ENCODE measurements around the gene ZKSCAN1.

The ZKSCAN1 gene

GRCh38 chr7:100016215-100016901, 962 bp downstream of the ZKSCAN1 start:
- peak overlapping the region; percentile 93 for H3K27ac ChIP-seq (ENCODE audit: low read depth, low read length)
- peaks cover 0 to 5% (median 0%) of the 10 kb centered on the region in 5 donors for H3K36me3 ChIP-seq (ENCODE audit: control insufficient read depth in 5 of 5, insufficient read depth in 5 of 5, low read length in 5 of 5)
- peak overlapping the region; percentile 93 to 100 (median 99) for H3K9ac ChIP-seq (ENCODE audit: low read length in 5 of 5)
- no peaks in the 10 kb centered on the region for H3K9me3 ChIP-seq (ENCODE audit: control insufficient read depth in 5 of 5, low read length in 5 of 5)
- peaks cover 0 to 26% (median 25%) of the 10 kb centered on the region in 5 donors for H3K4me1 ChIP-seq (ENCODE audit: control insufficient read depth in 5 of 5, insufficient read depth in 5 of 5, low read length in 5 of 5)
- H3K4me3 ChIP-seq (ENCODE audit: low read depth in 1 of 5, low read length in 5 of 5), result peak overlapping the region; percentile 85 to 98 (median 91)
- no peaks in the 10 kb centered on the region for H3K27me3 ChIP-seq (ENCODE audit: control insufficient read depth in 5 of 5, insufficient read depth in 4 of 5, low read length in 5 of 5)

GRCh38 chr7:100017300-100017699, 1.9 kb downstream of the ZKSCAN1 start:
- H3K9me3 ChIP-seq (ENCODE audit: control insufficient read depth in 5 of 5, low read length in 5 of 5), result no peaks in the 10 kb centered on the region
- no peak overlapping the region for H3K4me3 ChIP-seq (ENCODE audit: low read depth in 1 of 5, low read length in 5 of 5)
- peak overlapping the region in 3 of 5 donors; percentile 8 to 100 (median 100) for H3K9ac ChIP-seq (ENCODE audit: low read length in 5 of 5)
- no peaks in the 10 kb centered on the region for H3K27me3 ChIP-seq (ENCODE audit: control insufficient read depth in 5 of 5, insufficient read depth in 4 of 5, low read length in 5 of 5)
- peaks cover 0 to 7% (median 0%) of the 10 kb centered on the region in 5 donors for H3K36me3 ChIP-seq (ENCODE audit: control insufficient read depth in 5 of 5, insufficient read depth in 5 of 5, low read length in 5 of 5)
- peaks cover 0 to 29% (median 26%) of the 10 kb centered on the region in 5 donors for H3K4me1 ChIP-seq (ENCODE audit: control insufficient read depth in 5 of 5, insufficient read depth in 5 of 5, low read length in 5 of 5)
- peak overlapping the region; percentile 93 for H3K27ac ChIP-seq (ENCODE audit: low read depth, low read length)

GRCh38 chr7:100017875-100018274, 2.5 kb downstream of the ZKSCAN1 start:
- H3K27me3 ChIP-seq (ENCODE audit: control insufficient read depth in 5 of 5, insufficient read depth in 4 of 5, low read length in 5 of 5), result no peaks in the 10 kb centered on the region
- H3K27ac ChIP-seq (ENCODE audit: low read depth, low read length), result no peak overlapping the region
- peaks cover 0 to 29% (median 26%) of the 10 kb centered on the region in 5 donors for H3K4me1 ChIP-seq (ENCODE audit: control insufficient read depth in 5 of 5, insufficient read depth in 5 of 5, low read length in 5 of 5)
- H3K9me3 ChIP-seq (ENCODE audit: control insufficient read depth in 5 of 5, low read length in 5 of 5), result no peaks in the 10 kb centered on the region
- peaks cover 0 to 12% (median 5%) of the 10 kb centered on the region in 5 donors for H3K36me3 ChIP-seq (ENCODE audit: control insufficient read depth in 5 of 5, insufficient read depth in 5 of 5, low read length in 5 of 5)
- no peak overlapping the region for H3K4me3 ChIP-seq (ENCODE audit: low read depth in 1 of 5, low read length in 5 of 5)
- H3K9ac ChIP-seq (ENCODE audit: low read length in 5 of 5), result peak overlapping the region in 1 of 5 donors; percentile 8

- no peak overlapping the region for H3K27ac ChIP-seq (ENCODE audit: low read depth, low read length)
- peaks cover 0 to 29% (median 26%) of the 10 kb centered on the region in 5 donors for H3K4me1 ChIP-seq (ENCODE audit: control insufficient read depth in 5 of 5, insufficient read depth in 5 of 5, low read length in 5 of 5)
- no peaks in the 10 kb centered on the region for H3K9me3 ChIP-seq (ENCODE audit: control insufficient read depth in 5 of 5, low read length in 5 of 5)
- peaks cover 0 to 31% (median 25%) of the 10 kb centered on the region in 5 donors for H3K36me3 ChIP-seq (ENCODE audit: control insufficient read depth in 5 of 5, insufficient read depth in 5 of 5, low read length in 5 of 5)
- H3K4me3 ChIP-seq (ENCODE audit: low read depth in 1 of 5, low read length in 5 of 5), result no peak overlapping the region
- H3K27me3 ChIP-seq (ENCODE audit: control insufficient read depth in 5 of 5, insufficient read depth in 4 of 5, low read length in 5 of 5), result no peaks in the 10 kb centered on the region
- H3K9ac ChIP-seq (ENCODE audit: low read length in 5 of 5), result peak overlapping the region in 1 of 5 donors; percentile 23
These were observed 4.5 kb downstream of the ZKSCAN1 start for GRCh38 chr7:100019908-100020307.

GRCh38 chr7:100021297-100021696, 5.9 kb downstream of the ZKSCAN1 start:
- Histone ChIP-seq H3K27ac (ENCODE audit: low read depth, low read length) (peak overlapping the region; percentile 50), H3K9me3 (ENCODE audit: control insufficient read depth in 5 of 5, low read length in 5 of 5) (no peaks in the 10 kb centered on the region), H3K4me1 (ENCODE audit: control insufficient read depth in 5 of 5, insufficient read depth in 5 of 5, low read length in 5 of 5) (peaks cover 0 to 21% (median 19%) of the 10 kb centered on the region in 5 donors), H3K9ac (ENCODE audit: low read length in 5 of 5) (peak overlapping the region in 1 of 5 donors; percentile 46), H3K36me3 (ENCODE audit: control insufficient read depth in 5 of 5, insufficient read depth in 5 of 5, low read length in 5 of 5) (peaks cover 4 to 44% (median 37%) of the 10 kb centered on the region in 5 donors), H3K4me3 (ENCODE audit: low read depth in 1 of 5, low read length in 5 of 5) (no peak overlapping the region), H3K27me3 (ENCODE audit: control insufficient read depth in 5 of 5, insufficient read depth in 4 of 5, low read length in 5 of 5) (no peaks in the 10 kb centered on the region)

GRCh38 chr7:100022621-100023020, 7.2 kb downstream of the ZKSCAN1 start:
- Histone ChIP-seq H3K4me3 (ENCODE audit: low read depth in 1 of 5, low read length in 5 of 5) (no peak overlapping the region), H3K27me3 (ENCODE audit: control insufficient read depth in 5 of 5, insufficient read depth in 4 of 5, low read length in 5 of 5) (no peaks in the 10 kb centered on the region), H3K36me3 (ENCODE audit: control insufficient read depth in 5 of 5, insufficient read depth in 5 of 5, low read length in 5 of 5) (peaks cover 4 to 52% (median 46%) of the 10 kb centered on the region in 5 donors), H3K4me1 (ENCODE audit: control insufficient read depth in 5 of 5, insufficient read depth in 5 of 5, low read length in 5 of 5) (peaks cover 0 to 9% (median 5%) of the 10 kb centered on the region in 5 donors), H3K27ac (ENCODE audit: low read depth, low read length) (no peak overlapping the region), H3K9me3 (ENCODE audit: control insufficient read depth in 5 of 5, low read length in 5 of 5) (no peaks in the 10 kb centered on the region), H3K9ac (ENCODE audit: low read length in 5 of 5) (no peak overlapping the region)

- no peak overlapping the region for H3K4me3 ChIP-seq (ENCODE audit: low read depth in 1 of 5, low read length in 5 of 5)
- H3K9ac ChIP-seq (ENCODE audit: low read length in 5 of 5), result no peak overlapping the region
- no peak overlapping the region for H3K27ac ChIP-seq (ENCODE audit: low read depth, low read length)
These were observed 8.1 kb downstream of the ZKSCAN1 start for GRCh38 chr7:100023526-100023925.

GRCh38 chr7:100024020-100024619, 8.7 kb downstream of the ZKSCAN1 start:
- H3K9me3 ChIP-seq (ENCODE audit: control insufficient read depth in 5 of 5, low read length in 5 of 5), result no peaks in the 10 kb centered on the region
- H3K9ac ChIP-seq (ENCODE audit: low read length in 5 of 5), result no peak overlapping the region
- peaks cover 0 to 7% (median 0%) of the 10 kb centered on the region in 5 donors for H3K4me1 ChIP-seq (ENCODE audit: control insufficient read depth in 5 of 5, insufficient read depth in 5 of 5, low read length in 5 of 5)
- no peaks in the 10 kb centered on the region for H3K27me3 ChIP-seq (ENCODE audit: control insufficient read depth in 5 of 5, insufficient read depth in 4 of 5, low read length in 5 of 5)
- no peak overlapping the region for H3K27ac ChIP-seq (ENCODE audit: low read depth, low read length)
- no peak overlapping the region for H3K4me3 ChIP-seq (ENCODE audit: low read depth in 1 of 5, low read length in 5 of 5)
- H3K36me3 ChIP-seq (ENCODE audit: control insufficient read depth in 5 of 5, insufficient read depth in 5 of 5, low read length in 5 of 5), result peaks cover 4 to 61% (median 44%) of the 10 kb centered on the region in 5 donors

More at GRCh38 chr7:100023526-100023925, 8.1 kb downstream of the ZKSCAN1 start:
- Histone ChIP-seq H3K27me3 (ENCODE audit: control insufficient read depth in 5 of 5, insufficient read depth in 4 of 5, low read length in 5 of 5) (no peaks in the 10 kb centered on the region), H3K4me1 (ENCODE audit: control insufficient read depth in 5 of 5, insufficient read depth in 5 of 5, low read length in 5 of 5) (peaks cover 0 to 7% (median 0%) of the 10 kb centered on the region in 5 donors), H3K9me3 (ENCODE audit: control insufficient read depth in 5 of 5, low read length in 5 of 5) (no peaks in the 10 kb centered on the region), H3K36me3 (ENCODE audit: control insufficient read depth in 5 of 5, insufficient read depth in 5 of 5, low read length in 5 of 5) (peaks cover 4 to 61% (median 47%) of the 10 kb centered on the region in 5 donors)

- Histone ChIP-seq H3K4me1 (ENCODE audit: control insufficient read depth in 5 of 5, insufficient read depth in 5 of 5, low read length in 5 of 5) (no peaks in the 10 kb centered on the region), H3K27me3 (ENCODE audit: control insufficient read depth in 5 of 5, insufficient read depth in 4 of 5, low read length in 5 of 5) (no peaks in the 10 kb centered on the region), H3K4me3 (ENCODE audit: low read depth in 1 of 5, low read length in 5 of 5) (no peak overlapping the region), H3K27ac (ENCODE audit: low read depth, low read length) (no peak overlapping the region), H3K36me3 (ENCODE audit: control insufficient read depth in 5 of 5, insufficient read depth in 5 of 5, low read length in 5 of 5) (peaks cover 17 to 89% (median 74%) of the 10 kb centered on the region in 5 donors), H3K9me3 (ENCODE audit: control insufficient read depth in 5 of 5, low read length in 5 of 5) (no peaks in the 10 kb centered on the region), H3K9ac (ENCODE audit: low read length in 5 of 5) (no peak overlapping the region)
These were observed 11.8 kb downstream of the ZKSCAN1 start for GRCh38 chr7:100027197-100027596.

- H3K9me3 ChIP-seq (ENCODE audit: control insufficient read depth in 5 of 5, low read length in 5 of 5), result peaks cover 0 to 2% (median 0%) of the 10 kb centered on the region in 5 donors
- no peak overlapping the region for H3K4me3 ChIP-seq (ENCODE audit: low read depth in 1 of 5, low read length in 5 of 5)
- peaks cover 0 to 5% (median 0%) of the 10 kb centered on the region in 5 donors for H3K27me3 ChIP-seq (ENCODE audit: control insufficient read depth in 5 of 5, insufficient read depth in 4 of 5, low read length in 5 of 5)
- H3K36me3 ChIP-seq (ENCODE audit: control insufficient read depth in 5 of 5, insufficient read depth in 5 of 5, low read length in 5 of 5), result peaks cover 29 to 87% (median 75%) of the 10 kb centered on the region in 5 donors
- peaks cover 0 to 13% (median 7%) of the 10 kb centered on the region in 5 donors for H3K4me1 ChIP-seq (ENCODE audit: control insufficient read depth in 5 of 5, insufficient read depth in 5 of 5, low read length in 5 of 5)
- no peak overlapping the region for H3K27ac ChIP-seq (ENCODE audit: low read depth, low read length)
- H3K9ac ChIP-seq (ENCODE audit: low read length in 5 of 5), result no peak overlapping the region
These were observed 14.2 kb downstream of the ZKSCAN1 start for GRCh38 chr7:100029596-100029995.
